ENCODE results near the gene UBE4B. TPM values are rescaled to one million over a fixed set of nuclear protein-coding genes. Genes with fewer than 3 reads are reported as not detected.

UBE4B gene
- polyA plus RNA-seq, 2 of the 4 experiments (the other 2 are of a cell fraction), result 13.5 to 15.1 TPM

- peak overlapping the region; percentile 96 for H3K4me2 ChIP-seq
- ChIA-PET CTCF (interaction anchor here (0.6 to 1.3 kb wide), 2 partner anchors 71 to 122 kb away, joined by 3 to 4 read pairs; no protein-coding TSS in a partner anchor), POLR2A (no interaction called here)
- no peak overlapping the region for H3K4me3 ChIP-seq
- ATAC-seq (no peak), FAIRE-seq (no peak), DNase-seq (ENCODE audit: low read depth in 1 of 2, low spot score in 1 of 2) (no peak)
- no peak overlapping the region for H3K27ac ChIP-seq
- 100% methylated on average over 1 of the region's 1 CpG for WGBS (ENCODE audit: missing lambda C conversion rate)
- TF ChIP-seq POLR2A (IDR thresholded peaks at IDR 0.05; ENCODE audit: low read length) (no peak), RARB (CRISPR knock-in tag; IDR thresholded peaks at IDR 0.05) (no peak), TFCP2L1 (CRISPR knock-in tag; IDR thresholded peaks at IDR 0.05) (no peak), NFE2L2 (conservative IDR thresholded peaks at IDR 0.05; ENCODE audit: low read length) (no peak), TP53 (CRISPR knock-in tag; IDR thresholded peaks at IDR 0.05) (no peak), ESRRA (IDR thresholded peaks at IDR 0.05; ENCODE audit: borderline replicate concordance, low read length) (no peak), ELK1 (IDR thresholded peaks at IDR 0.05; ENCODE audit: low read depth, low read length) (no peak), E2F6 (IDR thresholded peaks at IDR 0.05; ENCODE audit: borderline replicate concordance, low read depth) (no peak), MYC (IDR thresholded peaks at IDR 0.05; ENCODE audit: borderline replicate concordance, low read length) (no peak), RNF2 (IDR thresholded peaks at IDR 0.05; ENCODE audit: borderline replicate concordance, low read depth) (no peak), NR3C1 (IDR thresholded peaks at IDR 0.05) (no peak), MAFK (IDR thresholded peaks at IDR 0.05; ENCODE audit: partially characterized antibody) (no peak), RAD21 (conservative IDR thresholded peaks at IDR 0.05 in 1 of 2, IDR thresholded peaks at IDR 0.05 in 1 of 2) (no peak), CBX2 (IDR thresholded peaks at IDR 0.05; ENCODE audit: borderline replicate concordance, low read depth) (no peak)
- TF ChIP-seq, protein P1, sequence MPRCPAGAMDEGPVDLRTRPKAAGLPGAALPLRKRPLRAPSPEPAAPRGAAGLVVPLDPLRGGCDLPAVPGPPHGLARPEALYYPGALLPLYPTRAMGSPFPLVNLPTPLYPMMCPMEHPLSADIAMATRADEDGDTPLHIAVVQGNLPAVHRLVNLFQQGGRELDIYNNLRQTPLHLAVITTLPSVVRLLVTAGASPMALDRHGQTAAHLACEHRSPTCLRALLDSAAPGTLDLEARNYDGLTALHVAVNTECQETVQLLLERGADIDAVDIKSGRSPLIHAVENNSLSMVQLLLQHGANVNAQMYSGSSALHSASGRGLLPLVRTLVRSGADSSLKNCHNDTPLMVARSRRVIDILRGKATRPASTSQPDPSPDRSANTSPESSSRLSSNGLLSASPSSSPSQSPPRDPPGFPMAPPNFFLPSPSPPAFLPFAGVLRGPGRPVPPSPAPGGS (IDR thresholded peaks at IDR 0.05), result no peak
- TF ChIP-seq, protein P2, sequence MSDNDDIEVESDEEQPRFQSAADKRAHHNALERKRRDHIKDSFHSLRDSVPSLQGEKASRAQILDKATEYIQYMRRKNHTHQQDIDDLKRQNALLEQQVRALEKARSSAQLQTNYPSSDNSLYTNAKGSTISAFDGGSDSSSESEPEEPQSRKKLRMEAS (IDR thresholded peaks at IDR 0.05), result no peak
- no peaks in the 10 kb centered on the region for H3K9me3 ChIP-seq
- H3K4me1 ChIP-seq, result peaks cover 17% of the 10 kb centered on the region; the same call in 2 of the 3 replicates
Observed at GRCh38 chr1:10212476-10212875, 179.7 kb downstream of the UBE4B start.

- no peak overlapping the region for H3K4me2 ChIP-seq
- TF ChIP-seq MAZ (IDR thresholded peaks at IDR 0.05; ENCODE audit: borderline replicate concordance, low read depth, low read length), result no peak
- TF ChIP-seq, protein P1 (IDR thresholded peaks at IDR 0.05), result no peak
- TF ChIP-seq GATA3 (IDR thresholded peaks at IDR 0.05; ENCODE audit: borderline replicate concordance), result no peak
- no peak for TF ChIP-seq HES2 (IDR thresholded peaks at IDR 0.05)
- TF ChIP-seq SMC3 (IDR thresholded peaks at IDR 0.05), result no peak
- TF ChIP-seq, protein P3, sequence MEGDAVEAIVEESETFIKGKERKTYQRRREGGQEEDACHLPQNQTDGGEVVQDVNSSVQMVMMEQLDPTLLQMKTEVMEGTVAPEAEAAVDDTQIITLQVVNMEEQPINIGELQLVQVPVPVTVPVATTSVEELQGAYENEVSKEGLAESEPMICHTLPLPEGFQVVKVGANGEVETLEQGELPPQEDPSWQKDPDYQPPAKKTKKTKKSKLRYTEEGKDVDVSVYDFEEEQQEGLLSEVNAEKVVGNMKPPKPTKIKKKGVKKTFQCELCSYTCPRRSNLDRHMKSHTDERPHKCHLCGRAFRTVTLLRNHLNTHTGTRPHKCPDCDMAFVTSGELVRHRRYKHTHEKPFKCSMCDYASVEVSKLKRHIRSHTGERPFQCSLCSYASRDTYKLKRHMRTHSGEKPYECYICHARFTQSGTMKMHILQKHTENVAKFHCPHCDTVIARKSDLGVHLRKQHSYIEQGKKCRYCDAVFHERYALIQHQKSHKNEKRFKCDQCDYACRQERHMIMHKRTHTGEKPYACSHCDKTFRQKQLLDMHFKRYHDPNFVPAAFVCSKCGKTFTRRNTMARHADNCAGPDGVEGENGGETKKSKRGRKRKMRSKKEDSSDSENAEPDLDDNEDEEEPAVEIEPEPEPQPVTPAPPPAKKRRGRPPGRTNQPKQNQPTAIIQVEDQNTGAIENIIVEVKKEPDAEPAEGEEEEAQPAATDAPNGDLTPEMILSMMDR (IDR thresholded peaks at IDR 0.05), result no peak
- no peak for TF ChIP-seq ZFP36 (IDR thresholded peaks at IDR 0.05; ENCODE audit: borderline replicate concordance, partially characterized antibody)
- no peak for TF ChIP-seq KDM5A (IDR thresholded peaks at IDR 0.05)
- no peak for TF ChIP-seq ZC3H11A (IDR thresholded peaks at IDR 0.05)
- no peak for TF ChIP-seq RARB (CRISPR knock-in tag; IDR thresholded peaks at IDR 0.05)
- TF ChIP-seq PBX3 (IDR thresholded peaks at IDR 0.05), result no peak
- no peak for TF ChIP-seq HMGXB4 (CRISPR knock-in tag; IDR thresholded peaks at IDR 0.05; ENCODE audit: borderline replicate concordance)
- no peak for TF ChIP-seq NPAS2 (CRISPR knock-in tag; IDR thresholded peaks at IDR 0.05; ENCODE audit: borderline replicate concordance)
- no peak for TF ChIP-seq ZNF302 (CRISPR knock-in tag; IDR thresholded peaks at IDR 0.05)
- TF ChIP-seq RAD21 (conservative IDR thresholded peaks at IDR 0.05 in 1 of 2, IDR thresholded peaks at IDR 0.05 in 1 of 2), result no peak
Observed at GRCh38 chr1:10213186-10213705, 180.5 kb downstream of the UBE4B start.

More at GRCh38 chr1:10213186-10213705, 180.5 kb downstream of the UBE4B start:
- WGBS (ENCODE audit: missing lambda C conversion rate), result 80% methylated on average over 3 of the region's 3 CpGs
- H3K27ac ChIP-seq, result no peak overlapping the region
- H3K4me1 ChIP-seq, result peaks cover 24% of the 10 kb centered on the region
- H3K9me3 ChIP-seq, result no peaks in the 10 kb centered on the region
- H3K4me3 ChIP-seq, result no peak overlapping the region
- CTCF ChIA-PET, result no interaction called here
- FAIRE-seq (no peak), ATAC-seq (no peak), DNase-seq (ENCODE audit: low read depth in 1 of 2, low spot score in 1 of 2) (no peak)
- POLR2A ChIA-PET, result no interaction called here
